SH-SY5Y (cell line): ENCODE data around the gene CST7.

Experiments used
- GATA2 ChIP-seq: IDR thresholded peaks from 2 replicates; pipeline ENCODE4 v1.6.1; 2011; ENCODE audit warnings: mild to moderate bottlenecking, low read depth, low read length
- GATA3 ChIP-seq: IDR thresholded peaks from 2 replicates; pipeline ENCODE4 v1.6.1; 2011; ENCODE audit warnings: low read depth, mild to moderate bottlenecking, low read length, moderate library complexity

- TF ChIP-seq GATA2 = no peak
- no peak for TF ChIP-seq GATA3
These were observed 34.5 kb upstream of the CST7 start for GRCh38 chr20:24914388-24915241.
